ENCODE data around the gene MCC.

GRCh38 chr5:113084402-113085083 lies 403.7 kb downstream of the MCC start:
- TF ChIP-seq CSDC2 (CRISPR knock-in tag; IDR thresholded peaks at IDR 0.05) = no peak
- TF ChIP-seq RARB (CRISPR knock-in tag; IDR thresholded peaks at IDR 0.05) = no peak
- no peak for TF ChIP-seq ZNF565 (CRISPR knock-in tag; conservative IDR thresholded peaks at IDR 0.05; ENCODE audit: low read depth)
- no peak for TF ChIP-seq ARNTL (CRISPR knock-in tag; IDR thresholded peaks at IDR 0.05; ENCODE audit: borderline replicate concordance, low read depth)
- peak; percentile 71; the same call in 1 of the 2 replicates for TF ChIP-seq ISL1 (CRISPR knock-in tag; IDR thresholded peaks at IDR 0.05)
- TF ChIP-seq ZFP30 (CRISPR knock-in tag; IDR thresholded peaks at IDR 0.05) = no peak
- no peak for TF ChIP-seq CREB5 (CRISPR knock-in tag; IDR thresholded peaks at IDR 0.05; ENCODE audit: low read depth)
- TF ChIP-seq PATZ1 (CRISPR knock-in tag; IDR thresholded peaks at IDR 0.05; ENCODE audit: borderline replicate concordance) = no peak
- TF ChIP-seq ESRRG (CRISPR knock-in tag; IDR thresholded peaks at IDR 0.05) = no peak
